ENCODE results near the gene SURF2. TPM values are rescaled to one million over a fixed set of nuclear protein-coding genes. Genes with fewer than 3 reads are reported as not detected.

The SURF2 gene
- 10 to 100 TPM; 15.1 to 16.5 TPM for total RNA-seq

GRCh38 chr9:133356391-133357091 lies at the start of gene SURF2, which contains the start of gene SURF1:
Gene SURF2 (plus strand): TSS chr9:133356550. CDS start chr9:133356593, 43 bp downstream.
Gene SURF1 (minus strand): TSS chr9:133356487. CDS start chr9:133356453, 34 bp downstream.

DNA sequence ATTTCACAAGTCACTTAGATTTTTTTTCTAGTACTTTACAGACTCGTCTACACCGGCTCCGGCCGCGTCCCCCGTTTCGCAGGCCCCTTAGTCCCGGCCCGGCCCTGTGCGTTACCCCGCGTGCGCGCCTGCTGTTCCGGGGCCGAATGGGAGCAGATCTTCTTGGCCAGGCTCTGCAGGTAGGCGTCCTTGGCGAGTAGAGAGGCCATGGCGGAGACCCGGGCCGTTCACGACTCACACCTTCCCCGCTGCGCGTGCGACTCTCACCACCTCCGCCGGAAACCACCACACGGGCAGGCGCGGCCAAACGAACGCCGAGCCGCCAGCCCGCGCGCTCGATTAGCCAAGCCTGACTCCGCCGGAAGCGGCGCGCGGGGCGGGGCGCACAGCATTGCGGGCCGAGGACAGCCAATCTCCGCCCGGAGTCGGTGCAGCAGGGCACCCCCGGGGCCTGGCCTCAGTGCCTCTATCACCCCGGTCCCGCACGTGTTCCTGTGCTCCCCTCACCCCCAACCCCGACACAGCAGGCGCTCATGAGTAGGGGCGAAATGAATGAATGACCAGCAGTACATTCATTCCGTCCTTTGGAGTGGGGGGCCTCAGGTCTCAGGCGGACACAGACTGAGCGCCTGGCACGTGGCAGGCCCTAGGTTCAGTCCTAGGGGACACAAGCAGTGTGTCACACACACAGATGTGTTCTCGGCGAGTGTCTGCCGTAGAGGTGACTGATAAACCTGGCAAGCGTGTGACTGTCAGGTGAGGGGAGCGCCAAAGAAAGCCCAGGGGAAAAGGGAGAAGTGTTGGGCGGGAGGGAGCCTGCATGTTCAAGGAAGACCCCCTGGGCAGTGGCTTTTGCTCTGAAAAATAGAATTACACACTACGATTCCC lies 20.2 kb upstream of the SURF2 start, which contains the start of gene SURF6:
Gene SURF6, minus strand, starts transcription at position 265 of the 888 bp plus-strand sequence. Its CDS starts 56 bp downstream, at position 209.

GRCh38 chr9:133347985-133348717 lies 8.2 kb upstream of the SURF2 start, which contains the start of the genes MED22 and RPL7A:
Gene MED22 (minus strand): TSS chr9:133348131. CDS start chr9:133346662, 1,469 bp downstream.
Gene RPL7A (plus strand): TSS chr9:133348218. CDS start chr9:133348244, 26 bp downstream.

GRCh38 chr9:133375724-133376654 lies 19.6 kb downstream of the SURF2 start, which contains the start of the genes STKLD1 and SURF4:
Gene STKLD1 (plus strand): TSS chr9:133376366. CDS start chr9:133376474, 108 bp downstream.
Gene SURF4 (minus strand): TSS chr9:133376060. CDS start chr9:133375969, 91 bp downstream.

Other genes with a start within 250 kb of the SURF2 start
- 10 to 100 TPM; 82.4 to 83.8 TPM for gene RALGDS, start 235.3 kb upstream of the SURF2 start, total RNA-seq
- 1 to 10 TPM; 4.7 to 5.1 TPM for gene GBGT1, start 192.6 kb upstream of the SURF2 start, total RNA-seq
- gene OBP2B, start 147.3 kb upstream of the SURF2 start, total RNA-seq: not detected
- gene ABO, start 81.3 kb upstream of the SURF2 start, total RNA-seq: under 1 TPM; 0.22 to 0.50 TPM
- 10 to 100 TPM; 17.0 to 17.9 TPM for gene SURF6, start 20.4 kb upstream of the SURF2 start, total RNA-seq
- 10 to 100 TPM; 22.9 to 23.1 TPM for gene MED22, start 8.4 kb upstream of the SURF2 start, total RNA-seq
- gene RPL7A, start 8.3 kb upstream of the SURF2 start, total RNA-seq: 1,000 to 10,000 TPM; 2,499 to 2,534 TPM
- gene SURF1, start 63 bp upstream of the SURF2 start, total RNA-seq: 10 to 100 TPM; 38.3 to 40.0 TPM
- gene SURF4, start 19.5 kb downstream of the SURF2 start, total RNA-seq: 100 to 1,000 TPM; 127 to 138 TPM
- gene STKLD1, start 19.8 kb downstream of the SURF2 start, total RNA-seq: 1 to 10 TPM; 1.0 to 1.1 TPM
- 10 to 100 TPM; 22.1 to 27.4 TPM for gene REXO4, start 61.5 kb downstream of the SURF2 start, total RNA-seq
- gene ADAMTS13, start 65.8 kb downstream of the SURF2 start, total RNA-seq: 1 to 10 TPM; 1.6 to 1.7 TPM
- 1 to 10 TPM; 1.6 to 1.9 TPM for gene CACFD1, start 103.4 kb downstream of the SURF2 start, total RNA-seq
- 1 to 10 TPM; 3.0 TPM for gene SLC2A6, start 122.5 kb downstream of the SURF2 start, total RNA-seq
- gene MYMK, start 168.4 kb downstream of the SURF2 start, total RNA-seq: not detected
- gene ADAMTSL2, start 178.2 kb downstream of the SURF2 start, total RNA-seq: not detected